H1 (cell line): Measurements from ENCODE around the gene FOXF1. TPM values are rescaled to one million over a fixed set of nuclear protein-coding genes. Genes with fewer than 3 reads are reported as not detected.

Source experiments
- CTCF ChIA-PET: fragments of 300-600 bp; sonication (Branson Sonifier 250); formaldehyde crosslinking; loops from one replicate; lab custom pipeline; 2021; ENCODE audit not compliant: partially characterized antibody; lab: Charles Lee
- POLR2A ChIA-PET: fragments of 300-600 bp; sonication (Branson Sonifier 250); formaldehyde crosslinking; loops from one replicate; lab custom pipeline; 2021; ENCODE audit warnings: inconsistent platforms; ENCODE audit not compliant: partially characterized antibody; lab: Charles Lee
- DNase-seq, 2 experiments: peaks; one replicate each; pipeline versions ENCODE4 v3.0.0 to v3.0.0-alpha.2; 2010 to 2022; ENCODE audit warnings: low spot score in 2 of 2, low read depth in 1 of 2, mixed read lengths in 1 of 2
- FAIRE-seq: peaks from 2 replicates; lab custom pipeline; 2011; peaks lifted over from hg19 to GRCh38; lab: Jason Lieb, UNC
- H2AFZ ChIP-seq: 2 replicates; pipeline ENCODE4 v1.8.1; 2012; ENCODE audit warnings: low read length, inconsistent platforms
- H2AK5ac ChIP-seq: 2 replicates; pipeline ENCODE4 v1.6.1; 2013; ENCODE audit warnings: low read depth, low read length
- H2BK120ac ChIP-seq: replicated peaks from 2 replicates; pipeline ENCODE3; 2013; ENCODE audit warnings: low read depth, low read length, inconsistent platforms
- H2BK12ac ChIP-seq: 2 replicates; pipeline ENCODE4 v1.6.1; 2013; ENCODE audit warnings: low read depth, low read length
- H2BK15ac ChIP-seq: 2 replicates; pipeline ENCODE4 v1.6.1; 2013; ENCODE audit warnings: low read length
- H2BK20ac ChIP-seq: 2 replicates; pipeline ENCODE4 v1.6.1; 2013; ENCODE audit warnings: low read length
- H2BK5ac ChIP-seq: 2 replicates; pipeline ENCODE4 v1.6.1; 2013; ENCODE audit warnings: low read depth, low read length
- H3K14ac ChIP-seq: 2 replicates; pipeline ENCODE4 v1.6.1; 2013; ENCODE audit warnings: inconsistent platforms; ENCODE audit not compliant: insufficient read length
- H3K18ac ChIP-seq: 2 replicates; pipeline ENCODE4 v1.6.1; 2013; ENCODE audit warnings: low read length; ENCODE audit errors: extremely low read depth
- H3K23ac ChIP-seq: 2 replicates; pipeline ENCODE4 v1.6.1; 2013; ENCODE audit warnings: inconsistent platforms; ENCODE audit not compliant: insufficient read length
- H3K23me2 ChIP-seq: 2 replicates; pipeline ENCODE4 v1.6.1; 2013; ENCODE audit warnings: low read depth, low read length
- H3K27ac ChIP-seq: 2 replicates; pipeline ENCODE4 v1.6.1; 2011; ENCODE audit warnings: low read depth, low read length, inconsistent platforms
- H3K27me3 ChIP-seq, 4 experiments: replicated peaks in 1 of 4; 1 replicate in 1 of 4; 2 replicates in 3 of 4; pipeline versions ENCODE4 v1.6.1 to v1.8.1; 2011 to 2013; ENCODE audit warnings: low read length in 3 of 4, mild to moderate bottlenecking in 3 of 4, inconsistent platforms in 2 of 4, mixed read lengths in 2 of 4, moderate library complexity in 1 of 4; ENCODE audit not compliant: control insufficient read depth in 3 of 4, insufficient read depth in 3 of 4; ENCODE audit errors: extremely low read depth in 1 of 4
- H3K36me3 ChIP-seq, 4 experiments: 2 replicates each; pipeline versions ENCODE4 v1.6.1 to v1.8.1; 2011 to 2013; ENCODE audit warnings: mild to moderate bottlenecking in 4 of 4, low read length in 3 of 4, moderate library complexity in 2 of 4, control low read depth in 1 of 4, inconsistent platforms in 1 of 4; ENCODE audit not compliant: insufficient read depth in 4 of 4, control insufficient read depth in 2 of 4
- H3K4ac ChIP-seq: replicated peaks from 2 replicates; pipeline ENCODE3; 2013; ENCODE audit warnings: low read length, low read depth, mixed read lengths, inconsistent platforms; ENCODE audit not compliant: insufficient read length
- H3K4me1 ChIP-seq, 4 experiments: replicated peaks in 1 of 4; 1 replicate in 1 of 4; 2 replicates in 3 of 4; pipeline versions ENCODE4 v1.6.1 to v1.8.1; 2011 to 2013; ENCODE audit warnings: low read length in 3 of 4, inconsistent platforms in 2 of 4, mixed read lengths in 1 of 4; ENCODE audit not compliant: insufficient read depth in 4 of 4, control insufficient read depth in 3 of 4
- H3K4me2 ChIP-seq, 2 experiments: 2 replicates each; pipeline versions ENCODE4 v1.6.1 to v1.8.1; 2011 to 2013; ENCODE audit warnings: low read depth in 2 of 2, low read length in 2 of 2, control low read depth in 1 of 2, inconsistent platforms in 1 of 2, mild to moderate bottlenecking in 1 of 2; ENCODE audit not compliant: insufficient read depth in 1 of 2
- H3K4me3 ChIP-seq, 4 experiments: fragments of 200-600, 300-600 bp in 1 of 4; sonication (generic), shearing (Covaris generic), sonication (Bioruptor Twin) in 1 of 4; 2 replicates each; pipeline versions ENCODE4 v1.5.1 to v1.8.1; 2011 to 2016; ENCODE audit warnings: low read length in 4 of 4, low read depth in 3 of 4, control low read depth in 2 of 4, inconsistent platforms in 2 of 4, mild to moderate bottlenecking in 2 of 4, mixed read lengths in 1 of 4, moderate library complexity in 1 of 4; ENCODE audit not compliant: insufficient read depth in 2 of 4; ENCODE audit errors: extremely low read depth in 1 of 4
- H3K56ac ChIP-seq: replicated peaks from 2 replicates; pipeline ENCODE3; 2013; ENCODE audit warnings: low read depth, mild to moderate bottlenecking, mixed read lengths, low read length, inconsistent platforms; ENCODE audit not compliant: insufficient read length
- H3K79me1 ChIP-seq: 2 replicates; pipeline ENCODE4 v1.6.1; 2013; ENCODE audit warnings: low read depth, low read length, control low read depth
- H3K79me2 ChIP-seq, 2 experiments: 2 replicates each; pipeline versions ENCODE4 v1.6.1 to v1.8.1; 2012 to 2013; ENCODE audit warnings: low read length in 2 of 2, mild to moderate bottlenecking in 2 of 2, inconsistent platforms in 1 of 2; ENCODE audit not compliant: insufficient read depth in 2 of 2, control insufficient read depth in 1 of 2
- H3K9ac ChIP-seq, 4 experiments: replicated peaks in 1 of 4; 1 replicate in 1 of 4; 2 replicates in 3 of 4; pipeline versions ENCODE4 v1.6.1 to v1.8.1; 2011 to 2013; ENCODE audit warnings: low read depth in 3 of 4, low read length in 3 of 4, control low read depth in 2 of 4, mild to moderate bottlenecking in 2 of 4, moderate library complexity in 2 of 4, inconsistent platforms in 1 of 4; ENCODE audit errors: extremely low read depth in 1 of 4
- H3K9me3 ChIP-seq, 2 experiments: 2 replicates each; pipeline versions ENCODE4 v1.6.1 to v1.8.1; 2012 to 2013; ENCODE audit warnings: mild to moderate bottlenecking in 2 of 2, moderate library complexity in 2 of 2, control low read depth in 1 of 2, inconsistent platforms in 1 of 2, low read depth in 1 of 2, low read length in 1 of 2, mixed read lengths in 1 of 2; ENCODE audit not compliant: insufficient read depth in 2 of 2
- H4K20me1 ChIP-seq, 2 experiments: replicated peaks in 1 of 2; 2 replicates each; pipeline versions ENCODE3 to v1.8.1; 2011 to 2013; ENCODE audit warnings: inconsistent platforms in 2 of 2, low read length in 2 of 2, mild to moderate bottlenecking in 1 of 2; ENCODE audit not compliant: insufficient read depth in 2 of 2, control insufficient read depth in 1 of 2
- H4K5ac ChIP-seq: 2 replicates; pipeline ENCODE4 v1.6.1; 2013; ENCODE audit warnings: low read length, low read depth, mixed read lengths, inconsistent platforms; ENCODE audit not compliant: insufficient read length
- H4K8ac ChIP-seq: 2 replicates; pipeline ENCODE4 v1.8.0; 2013; ENCODE audit warnings: mild to moderate bottlenecking, moderate library complexity, low read length, inconsistent platforms; ENCODE audit not compliant: insufficient read depth; ENCODE audit errors: extremely low read depth
- H4K91ac ChIP-seq: replicated peaks from 2 replicates; pipeline ENCODE3; 2013; ENCODE audit warnings: low read length, mixed read lengths, inconsistent platforms; ENCODE audit not compliant: insufficient read length
- BRCA1 ChIP-seq: IDR thresholded peaks from 2 replicates; pipeline ENCODE4 v1.6.1; 2012; ENCODE audit warnings: low read depth, low read length, improper control_type of control experiment
- EZH2 ChIP-seq: fragments of 200-600 bp; sonication (generic); IDR thresholded peaks from 2 replicates; pipeline ENCODE4 v1.7.1; 2012; ENCODE audit warnings: low read depth, mild to moderate bottlenecking, moderate library complexity, low read length, inconsistent platforms; ENCODE audit not compliant: severe bottlenecking
- KDM1A ChIP-seq: fragments of 200-600, 300-600 bp; sonication (generic); IDR thresholded peaks from 2 replicates; pipeline ENCODE4 v1.7.1; 2016; ENCODE audit warnings: mild to moderate bottlenecking, low read length, borderline replicate concordance
- POLR2A ChIP-seq, 2 experiments: IDR thresholded peaks; 1 replicate in 1 of 2; 2 replicates in 1 of 2; pipeline ENCODE4 v1.6.1; 2011; ENCODE audit warnings: low read depth in 2 of 2, low read length in 2 of 2, mild to moderate bottlenecking in 2 of 2; ENCODE audit errors: control extremely low read depth in 1 of 2
- RBBP5 ChIP-seq: IDR thresholded peaks from 2 replicates; pipeline ENCODE4 v1.7.1; 2012; ENCODE audit warnings: low read depth, mild to moderate bottlenecking, inconsistent platforms, low read length, moderate library complexity, borderline replicate concordance
- RXRA ChIP-seq: IDR thresholded peaks from 2 replicates; pipeline ENCODE4 v1.6.1; 2011; ENCODE audit warnings: low read depth, mild to moderate bottlenecking, low read length, moderate library complexity; ENCODE audit not compliant: insufficient read depth
- SAP30 ChIP-seq: fragments of 300-600 bp; sonication (generic); IDR thresholded peaks from 2 replicates; pipeline ENCODE4 v1.7.1; 2012; ENCODE audit warnings: low read length, moderate library complexity, mild to moderate bottlenecking, inconsistent platforms; ENCODE audit not compliant: insufficient read depth, insufficient replicate concordance
- SP1 ChIP-seq: IDR thresholded peaks from 2 replicates; pipeline ENCODE4 v1.6.1; 2011; ENCODE audit warnings: low read depth, low read length
- SRF ChIP-seq: IDR thresholded peaks from 2 replicates; pipeline ENCODE4 v1.6.1; 2011; ENCODE audit warnings: mild to moderate bottlenecking, low read depth, low read length, moderate library complexity
- SUZ12 ChIP-seq: fragments of 200-600 bp; sonication (generic); IDR thresholded peaks from 2 replicates; pipeline ENCODE4 v1.6.1; 2012; ENCODE audit warnings: mild to moderate bottlenecking, inconsistent platforms, low read length, moderate library complexity, mixed read lengths
- TAF1 ChIP-seq: IDR thresholded peaks from 2 replicates; pipeline ENCODE4 v1.6.1; 2011; ENCODE audit warnings: mild to moderate bottlenecking, low read depth, low read length
- YY1 ChIP-seq: IDR thresholded peaks from 2 replicates; pipeline ENCODE4 v1.6.1; 2011; ENCODE audit warnings: low read depth, mild to moderate bottlenecking, low read length
- WGBS, 2 experiments: shearing (Covaris generic) in 1 of 2; methylation state at CpG; one replicate each; pipeline versions ENCODE4 v1.1.6 to v1.1.7; 2013 to 2015; ENCODE audit warnings: low lambda C conversion rate in 2 of 2, mixed read lengths in 2 of 2, inconsistent platforms in 1 of 2, low coverage in 1 of 2, missing lambda C conversion rate in 1 of 2; ENCODE audit not compliant: insufficient replicate concordance in 2 of 2, insufficient coverage in 1 of 2, insufficient read length in 1 of 2; ENCODE audit errors: extremely low coverage in 1 of 2, missing lambda C conversion rate in 1 of 2; 5-methylcytosine and 5-hydroxymethylcytosine counted together
- polyA plus RNA-seq, 7 experiments: library from polyadenylated mRNA; depleted of rRNA in 3 of 7; stranded (reverse) in 5 of 7; unstranded in 2 of 7; fragments of >200 nt in 5 of 7; fragments of 200-250 nt in 2 of 7; gene quantifications; 1 replicate in 5 of 7; 2 replicates in 1 of 7; 4 replicates in 1 of 7; pipeline versions ENCODE4 v1.2.1 to v1.2.3, GENCODE V29; 2011 to 2013; ENCODE audit warnings: missing spikeins in 2 of 7, mixed read lengths in 2 of 7
- total RNA-seq: library from RNA; stranded (reverse); fragmentation: NEBNext Ultra II Directional; extraction: Animal tissue kit (Norgen Biotek cat#: 25700); gene quantifications from 2 replicates; pipeline ENCODE4 v1.2.1, GENCODE V29; 2021

The FOXF1 gene
- total and polyA plus RNA-seq, 2 of the 8 experiments (the other 6 are each of a cell fraction or from before 2014, with no cell fraction given): 0.02 TPM; not detected in 1

- H3K18ac ChIP-seq: peak overlapping the region; percentile 56; the same call in 1 of the 2 replicates
- H4K20me1 ChIP-seq: peaks cover 54 to 62% of the 10 kb centered on the region in 2 experiments
- no peak for FAIRE-seq
- peak overlapping the region; percentile 83 for H2BK15ac ChIP-seq
- ChIA-PET CTCF (interaction anchor here (1.5 kb wide), 1 partner anchor 13 kb away, joined by 6 read pairs; no protein-coding TSS in a partner anchor), POLR2A (no interaction called here)
- H3K27me3 ChIP-seq: peaks cover 100% of the 10 kb centered on the region in 4 experiments
- H3K79me2 ChIP-seq: no peaks in the 10 kb centered on the region
- peak overlapping the region in 1 of 2 experiments; percentile 26; a peak in 1 of 4 replicates for H3K4me2 ChIP-seq
- no peak overlapping the region for H3K27ac ChIP-seq
- no peak overlapping the region for H3K4me3 ChIP-seq
- peaks cover 0 to 33% (median 20%) of the 10 kb centered on the region in 4 experiments; a peak in 6 of 7 replicates for H3K4me1 ChIP-seq
- peak overlapping the region; percentile 95 for H2AK5ac ChIP-seq
- 0 out of 2 replicates have a peak overlapping the region, but pooled peaks have one; percentile 5 for H4K8ac ChIP-seq
- H4K5ac ChIP-seq: no peak overlapping the region
- H2AFZ ChIP-seq: no peak overlapping the region
- peaks cover 2% of the 10 kb centered on the region for H3K79me1 ChIP-seq
- no peak overlapping the region for H3K14ac ChIP-seq
- H2BK5ac ChIP-seq: no peak overlapping the region
- no peak overlapping the region for H3K23ac ChIP-seq
- H3K9me3 ChIP-seq: no peaks in the 10 kb centered on the region
- DNase-seq: no peak
- H4K91ac ChIP-seq: no peak overlapping the region
- 19% methylated on average over 27 of the region's 27 CpGs; no CpG with 5 or more reads in 1 of the 2 experiments for WGBS, 2 experiments
- H3K56ac ChIP-seq: no peak overlapping the region
- H3K36me3 ChIP-seq: no peaks in the 10 kb centered on the region; a peak in 1 of 8 replicates
- 0 out of 2 replicates have a peak overlapping the region, but pooled peaks have one; percentile 72 for H2BK20ac ChIP-seq
- H2BK12ac ChIP-seq: peak overlapping the region; percentile 93
- no peaks in the 10 kb centered on the region; the same call in 1 of the 2 replicates for H3K23me2 ChIP-seq
- no peak overlapping the region for H3K4ac ChIP-seq
- no peak overlapping the region for H2BK120ac ChIP-seq
- H3K9ac ChIP-seq: no peak overlapping the region; a peak in 1 of 7 replicates
- TF ChIP-seq SRF: no peak
- no peak for TF ChIP-seq KDM1A
- no peak for TF ChIP-seq RXRA
- no peak for TF ChIP-seq TAF1
- peak; percentile 99 for TF ChIP-seq EZH2
- no peak for TF ChIP-seq YY1
- no peak for TF ChIP-seq POLR2A (IDR thresholded peaks at IDR 0.05; ENCODE audit: control extremely low read depth in 1 of 2, low read depth in 2 of 2, low read length in 2 of 2)
- no peak for TF ChIP-seq SP1
- peak; percentile 100 for TF ChIP-seq SUZ12
- TF ChIP-seq SAP30: no peak
- no peak for TF ChIP-seq RBBP5
- no peak for TF ChIP-seq BRCA1
Measured at GRCh38 chr16:86504315-86505184, 5.8 kb upstream of the FOXF1 start.
